OCI-LY1 (cell line): ENCODE measurements around the gene ELK4.

Experiments
- H2AFZ ChIP-seq: fragments of 200-600 bp; sonication (generic), shearing (Covaris generic); 2 replicates; pipeline ENCODE4 v1.6.0; 2014; ENCODE audit warnings: antibody characterized with exemption, mild to moderate bottlenecking, low read length
- H3F3A ChIP-seq: fragments of 200-600 bp; sonication (generic), shearing (Covaris generic); 2 replicates; pipeline ENCODE4 v1.6.0; 2014; ENCODE audit warnings: mild to moderate bottlenecking, antibody characterized with exemption, low read length, moderate library complexity; ENCODE audit not compliant: insufficient read depth
- H3K27ac ChIP-seq: fragments of 200-600 bp; sonication (generic); 2 replicates; pipeline ENCODE4 v1.5.1; 2014; ENCODE audit warnings: low read length, mixed run types, mild to moderate bottlenecking, low read depth; ENCODE audit not compliant: poor library complexity, severe bottlenecking
- H3K27me3 ChIP-seq: fragments of 200-600 bp; sonication (generic); 2 replicates; pipeline ENCODE4 v1.6.0; 2014; ENCODE audit warnings: antibody characterized with exemption, mild to moderate bottlenecking, low read length, moderate library complexity; ENCODE audit not compliant: insufficient read depth
- H3K36me3 ChIP-seq: fragments of 200-600 bp; sonication (generic); 2 replicates; pipeline ENCODE4 v1.6.1; 2014; ENCODE audit warnings: mild to moderate bottlenecking, antibody characterized with exemption, low read length, moderate library complexity, mixed read lengths; ENCODE audit not compliant: insufficient read depth
- H3K4me1 ChIP-seq: fragments of 200-600 bp; sonication (generic); 2 replicates; pipeline ENCODE4 v1.5.1; 2014; ENCODE audit warnings: mild to moderate bottlenecking, low read length, moderate library complexity; ENCODE audit not compliant: insufficient read depth, severe bottlenecking
- H3K4me2 ChIP-seq: fragments of 200-600 bp; sonication (generic), shearing (Covaris generic); 2 replicates; pipeline ENCODE4 v1.6.1; 2014; ENCODE audit warnings: low read length
- H3K4me3 ChIP-seq: fragments of 200-600 bp; sonication (generic); 2 replicates; pipeline ENCODE4 v1.5.1; 2014; ENCODE audit warnings: low read length, low read depth, mild to moderate bottlenecking, mixed read lengths; ENCODE audit not compliant: poor library complexity, severe bottlenecking
- H3K79me2 ChIP-seq: fragments of 200-600 bp; shearing (Covaris generic); 2 replicates; pipeline ENCODE4 v1.6.1; 2016; ENCODE audit warnings: mixed run types, low read length, mixed read lengths; ENCODE audit not compliant: insufficient read depth
- H3K9ac ChIP-seq: fragments of 200-600 bp; sonication (generic), shearing (Covaris generic); 2 replicates; pipeline ENCODE4 v1.6.1; 2014; ENCODE audit warnings: mild to moderate bottlenecking, low read length, mixed read lengths
- H3K9me2 ChIP-seq: fragments of 200-600 bp; sonication (generic), shearing (Covaris generic); 2 replicates; pipeline ENCODE4 v1.6.1; 2014; ENCODE audit warnings: low read depth, mild to moderate bottlenecking, low read length, mixed read lengths
- H3K9me3 ChIP-seq: fragments of 200-600 bp; shearing (Covaris generic); 2 replicates; pipeline ENCODE4 v1.6.1; 2014; ENCODE audit warnings: low read length, mixed read lengths
- H4K20me1 ChIP-seq: fragments of 200-600 bp; sonication (generic), shearing (Covaris generic); 2 replicates; pipeline ENCODE4 v1.6.0; 2016; ENCODE audit warnings: mild to moderate bottlenecking, low read length; ENCODE audit not compliant: insufficient read depth
- CTCF ChIP-seq: fragments of 200-600 bp; sonication (generic), shearing (Covaris generic); IDR thresholded peaks from 2 replicates; pipeline ENCODE4 v1.5.1; 2017; ENCODE audit warnings: mild to moderate bottlenecking, antibody characterized with exemption, low read length, moderate library complexity, mixed read lengths
- EZH2 ChIP-seq: fragments of 200-600 bp; sonication (generic), shearing (Covaris generic); IDR thresholded peaks from 2 replicates; pipeline ENCODE4 v1.8.0; 2017; ENCODE audit warnings: borderline replicate concordance, mixed run types, mild to moderate bottlenecking, antibody characterized with exemption, low read length, moderate library complexity, mixed read lengths

ELK4 gene

GRCh38 chr1:205672395-205672889 lies 40.6 kb upstream of the ELK4 start:
- Histone ChIP-seq H3K4me1 (peaks cover 4% of the 10 kb centered on the region), H3K9me3 (no peaks in the 10 kb centered on the region), H3K27ac (no peak overlapping the region), H3F3A (no peaks in the 10 kb centered on the region), H3K4me2 (no peak overlapping the region), H3K36me3 (no peaks in the 10 kb centered on the region), H3K9ac (no peak overlapping the region), H2AFZ (no peak overlapping the region), H3K79me2 (no peaks in the 10 kb centered on the region), H3K4me3 (no peak overlapping the region), H3K9me2 (no peaks in the 10 kb centered on the region), H4K20me1 (no peaks in the 10 kb centered on the region), H3K27me3 (no peaks in the 10 kb centered on the region; the same call in 1 of the 2 replicates)
- no peak; the same call in 1 of the 2 replicates for TF ChIP-seq CTCF
- no peak for TF ChIP-seq EZH2

- Histone ChIP-seq H3K27ac (no peak overlapping the region), H3F3A (no peaks in the 10 kb centered on the region), H4K20me1 (no peaks in the 10 kb centered on the region), H3K9ac (no peak overlapping the region), H3K36me3 (no peaks in the 10 kb centered on the region), H3K27me3 (no peaks in the 10 kb centered on the region; the same call in 1 of the 2 replicates), H2AFZ (no peak overlapping the region), H3K79me2 (no peaks in the 10 kb centered on the region), H3K4me3 (no peak overlapping the region), H3K4me2 (no peak overlapping the region), H3K9me3 (no peaks in the 10 kb centered on the region), H3K4me1 (peaks cover 5% of the 10 kb centered on the region), H3K9me2 (no peaks in the 10 kb centered on the region)
- TF ChIP-seq CTCF = no peak
- no peak for TF ChIP-seq EZH2
Observed at GRCh38 chr1:205670611-205671430, 39.0 kb upstream of the ELK4 start.

- Histone ChIP-seq H3F3A (no peaks in the 10 kb centered on the region), H3K79me2 (no peaks in the 10 kb centered on the region), H4K20me1 (no peaks in the 10 kb centered on the region), H3K4me1 (peaks cover 12% of the 10 kb centered on the region), H3K4me2 (no peak overlapping the region), H3K36me3 (no peaks in the 10 kb centered on the region), H3K4me3 (no peak overlapping the region), H3K9me3 (no peaks in the 10 kb centered on the region), H3K27ac (no peak overlapping the region), H3K27me3 (no peaks in the 10 kb centered on the region; the same call in 1 of the 2 replicates), H3K9me2 (no peaks in the 10 kb centered on the region), H3K9ac (no peak overlapping the region), H2AFZ (no peak overlapping the region)
- TF ChIP-seq CTCF (no peak), EZH2 (no peak)
Observed at GRCh38 chr1:205670150-205670446, 38.3 kb upstream of the ELK4 start.
